ENCODE measurements around the gene DNAJC3. TPM values are rescaled to one million over a fixed set of nuclear protein-coding genes. Genes with fewer than 3 reads are reported as not detected.
A peak's percentile ranks its signal among the peaks of the same experiment; 100 is the strongest.
"Not testable (repeated sequence)": the region's sequence is repeated elsewhere in the genome, so short reads cannot be mapped to it uniquely, and the experiment has no call there.

The DNAJC3 gene
- total RNA-seq, 1 experiment from 2014 or later, result 22.5 TPM

- peak; percentile 15 for DNase-seq
Measured at GRCh38 chr13:95784161-95784899, 107.4 kb downstream of the DNAJC3 start.

GRCh38 chr13:95784900-95785290 is 108.0 kb downstream of the DNAJC3 start:
- DNase-seq, result no peak
- Histone ChIP-seq H3K36me3 (peaks cover 31% of the 10 kb centered on the region), H3K9me3 (peaks cover 3% of the 10 kb centered on the region; the same call in 1 of the 2 replicates), H3K27me3 (no peaks in the 10 kb centered on the region), H3K4me3 (no peak overlapping the region)

More at GRCh38 chr13:95784161-95784899, 107.4 kb downstream of the DNAJC3 start:
- H3K9me3 ChIP-seq, result peaks cover 3% of the 10 kb centered on the region; the same call in 1 of the 2 replicates
- H3K4me3 ChIP-seq, result no peak overlapping the region
- no peaks in the 10 kb centered on the region for H3K27me3 ChIP-seq
- H3K36me3 ChIP-seq, result peaks cover 29% of the 10 kb centered on the region

GRCh38 chr13:95787356-95788099 is 110.6 kb downstream of the DNAJC3 start:
- Histone ChIP-seq H3K9me3 (no peaks in the 10 kb centered on the region), H3K4me3 (no peak overlapping the region), H3K27me3 (no peaks in the 10 kb centered on the region), H3K36me3 (peaks cover 39% of the 10 kb centered on the region)
- DNase-seq, result no peak

- H3K4me3 ChIP-seq, result no peak overlapping the region
- peaks cover 39% of the 10 kb centered on the region for H3K36me3 ChIP-seq
- no peaks in the 10 kb centered on the region for H3K27me3 ChIP-seq
- no peaks in the 10 kb centered on the region for H3K9me3 ChIP-seq
- no peak for DNase-seq
Measured at GRCh38 chr13:95788100-95788463, 111.1 kb downstream of the DNAJC3 start.

GRCh38 chr13:95789315-95789714 is 112.4 kb downstream of the DNAJC3 start:
- not testable (repeated sequence) for DNase-seq, H3K27me3 ChIP-seq, H3K9me3 ChIP-seq, H3K4me3 ChIP-seq
- peaks cover 40% of the 10 kb centered on the region for H3K36me3 ChIP-seq

GRCh38 chr13:95791084-95791722 is 114.3 kb downstream of the DNAJC3 start:
- Histone ChIP-seq H3K36me3 (peaks cover 35% of the 10 kb centered on the region), H3K9me3 (no peaks in the 10 kb centered on the region), H3K4me3 (no peak overlapping the region), H3K27me3 (no peaks in the 10 kb centered on the region)
- DNase-seq, result no peak

- no peaks in the 10 kb centered on the region for H3K27me3 ChIP-seq
- no peak overlapping the region for H3K4me3 ChIP-seq
- H3K36me3 ChIP-seq, result peaks cover 32% of the 10 kb centered on the region
- DNase-seq, result no peak
- H3K9me3 ChIP-seq, result no peaks in the 10 kb centered on the region
Measured at GRCh38 chr13:95793018-95793555, 116.1 kb downstream of the DNAJC3 start.

- Histone ChIP-seq H3K4me3 (no peak overlapping the region), H3K9me3 (no peaks in the 10 kb centered on the region), H3K36me3 (peaks cover 32% of the 10 kb centered on the region), H3K27me3 (no peaks in the 10 kb centered on the region)
- DNase-seq, result no peak
Measured at GRCh38 chr13:95793781-95794180, 116.8 kb downstream of the DNAJC3 start.

- DNase-seq, result no peak
- Histone ChIP-seq H3K4me3 (no peak overlapping the region), H3K36me3 (peaks cover 14% of the 10 kb centered on the region), H3K27me3 (no peaks in the 10 kb centered on the region), H3K9me3 (no peaks in the 10 kb centered on the region)
Measured at GRCh38 chr13:95797016-95797415, 120.1 kb downstream of the DNAJC3 start.

GRCh38 chr13:95800436-95800835 is 123.5 kb downstream of the DNAJC3 start:
- H3K36me3 ChIP-seq, result peaks cover 9% of the 10 kb centered on the region
- no peaks in the 10 kb centered on the region for H3K9me3 ChIP-seq
- no peak for DNase-seq
- no peaks in the 10 kb centered on the region for H3K27me3 ChIP-seq
- H3K4me3 ChIP-seq, result no peak overlapping the region

GRCh38 chr13:95801825-95802224 is 124.9 kb downstream of the DNAJC3 start:
- Histone ChIP-seq H3K36me3 (peaks cover 5% of the 10 kb centered on the region), H3K4me3 (no peak overlapping the region), H3K9me3 (no peaks in the 10 kb centered on the region), H3K27me3 (no peaks in the 10 kb centered on the region)
- no peak for DNase-seq

GRCh38 chr13:95805921-95806320 is 129.0 kb downstream of the DNAJC3 start:
- H3K36me3 ChIP-seq, result peaks cover 9% of the 10 kb centered on the region
- H3K4me3 ChIP-seq, result no peak overlapping the region
- H3K9me3 ChIP-seq, result no peaks in the 10 kb centered on the region; the same call in 1 of the 2 replicates
- no peaks in the 10 kb centered on the region for H3K27me3 ChIP-seq
- DNase-seq, result no peak

GRCh38 chr13:95809429-95809828 is 132.5 kb downstream of the DNAJC3 start:
- DNase-seq, result no peak
- Histone ChIP-seq H3K36me3 (peaks cover 4% of the 10 kb centered on the region; the same call in 1 of the 2 replicates), H3K27me3 (no peaks in the 10 kb centered on the region), H3K4me3 (no peak overlapping the region), H3K9me3 (no peaks in the 10 kb centered on the region; the same call in 1 of the 2 replicates)

GRCh38 chr13:95813139-95813538 is 136.2 kb downstream of the DNAJC3 start:
- DNase-seq, result no peak
- Histone ChIP-seq H3K9me3 (no peaks in the 10 kb centered on the region; the same call in 1 of the 2 replicates), H3K27me3 (no peaks in the 10 kb centered on the region), H3K36me3 (peaks cover 9% of the 10 kb centered on the region), H3K4me3 (no peak overlapping the region)

GRCh38 chr13:95814495-95814894 is 137.6 kb downstream of the DNAJC3 start:
- no peaks in the 10 kb centered on the region for H3K27me3 ChIP-seq
- no peaks in the 10 kb centered on the region for H3K9me3 ChIP-seq
- peaks cover 9% of the 10 kb centered on the region for H3K36me3 ChIP-seq
- H3K4me3 ChIP-seq, result no peak overlapping the region
- no peak for DNase-seq

- H3K4me3 ChIP-seq, result no peak overlapping the region
- no peaks in the 10 kb centered on the region for H3K27me3 ChIP-seq
- no peaks in the 10 kb centered on the region; the same call in 1 of the 2 replicates for H3K9me3 ChIP-seq
- H3K36me3 ChIP-seq, result peaks cover 21% of the 10 kb centered on the region
- DNase-seq, result no peak
Measured at GRCh38 chr13:95822303-95822702, 145.4 kb downstream of the DNAJC3 start.

GRCh38 chr13:95833126-95833525 is 156.2 kb downstream of the DNAJC3 start:
- H3K4me3 ChIP-seq, result no peak overlapping the region
- H3K27me3 ChIP-seq, result no peaks in the 10 kb centered on the region
- H3K9me3 ChIP-seq, result peaks cover 5% of the 10 kb centered on the region
- H3K36me3 ChIP-seq, result no peaks in the 10 kb centered on the region; the same call in 1 of the 2 replicates
- no peak for DNase-seq

All from MG63 (cell line).